HEK293T (cell line): ENCODE measurements around the gene CNGA3.

Source experiments
- CTCF ChIA-PET: fragments of 350-600 bp; formaldehyde crosslinking; extraction: SDS; loops from one replicate; lab custom pipeline; 2021; ENCODE audit warnings: antibody characterized with exemption, inconsistent platforms; lab: Yijun Ruan, JAX
- POLR2A ChIA-PET: fragments of 350-600 bp; formaldehyde crosslinking; extraction: SDS; loops from one replicate; lab custom pipeline; 2020; ENCODE audit warnings: antibody characterized with exemption, inconsistent platforms; lab: Yijun Ruan, JAX
- DNase-seq: peaks from one replicate; pipeline ENCODE4 v3.0.0; 2012; ENCODE audit warnings: mixed read lengths; ENCODE audit errors: extremely low spot score
- ARNT ChIP-seq: fragments of 450-650 bp; IDR thresholded peaks from 2 replicates; pipeline ENCODE4 v1.6.1; 2017; ENCODE audit warnings: mild to moderate bottlenecking
- BHLHE40 ChIP-seq: fragments of 450-650 bp; IDR thresholded peaks from 2 replicates; pipeline ENCODE4 v1.6.1; 2016; ENCODE audit warnings: mild to moderate bottlenecking, moderate library complexity, borderline replicate concordance
- CTBP1 ChIP-seq: fragments of 450-650 bp; IDR thresholded peaks from 2 replicates; pipeline ENCODE4 v1.6.1; 2016; ENCODE audit warnings: borderline replicate concordance
- ELF4 ChIP-seq: fragments of 450-650 bp; IDR thresholded peaks from 2 replicates; pipeline ENCODE4 v1.6.1; 2017; ENCODE audit warnings: antibody characterized with exemption
- FOXA1 ChIP-seq: fragments of 450-650 bp; IDR thresholded peaks from 2 replicates; pipeline ENCODE4 v1.6.1; 2016; ENCODE audit warnings: mild to moderate bottlenecking
- FOXK2 ChIP-seq: fragments of 450-650 bp; IDR thresholded peaks from 2 replicates; pipeline ENCODE4 v1.6.1; 2016; ENCODE audit warnings: mild to moderate bottlenecking
- FOXM1 ChIP-seq: fragments of 450-650 bp; IDR thresholded peaks from 2 replicates; pipeline ENCODE4 v1.6.1; 2017; ENCODE audit warnings: mild to moderate bottlenecking, borderline replicate concordance
- HDGF ChIP-seq: fragments of 450-650 bp; IDR thresholded peaks from 2 replicates; pipeline ENCODE4 v1.6.1; 2017; ENCODE audit warnings: antibody characterized with exemption, borderline replicate concordance
- L3MBTL2 ChIP-seq: fragments of 450-650 bp; conservative IDR thresholded peaks from 2 replicates; pipeline ENCODE4 v1.6.1; 2016; ENCODE audit warnings: mild to moderate bottlenecking
- LEF1 ChIP-seq: fragments of 450-650 bp; IDR thresholded peaks from 2 replicates; pipeline ENCODE4 v1.6.1; 2017; ENCODE audit warnings: mild to moderate bottlenecking, borderline replicate concordance
- NFRKB ChIP-seq: fragments of 450-650 bp; IDR thresholded peaks from 2 replicates; pipeline ENCODE4 v1.6.1; 2016; ENCODE audit warnings: mild to moderate bottlenecking, moderate library complexity
- SP1 ChIP-seq: fragments of 450-650 bp; IDR thresholded peaks from 2 replicates; pipeline ENCODE4 v1.6.1; 2017
- SUZ12 ChIP-seq: fragments of 450-650 bp; IDR thresholded peaks from 2 replicates; pipeline ENCODE4 v1.6.1; 2016; ENCODE audit warnings: mild to moderate bottlenecking
- TARDBP ChIP-seq: fragments of 450-650 bp; IDR thresholded peaks from 2 replicates; pipeline ENCODE4 v1.6.1; 2016
- ZNF384 ChIP-seq: fragments of 450-650 bp; IDR thresholded peaks from 2 replicates; pipeline ENCODE4 v1.6.1; 2016
- TF ChIP-seq, protein P1 (sequence below): fragments of 450-650 bp; IDR thresholded peaks from 2 replicates; pipeline ENCODE4 v1.6.1; 2016

CNGA3 gene

DNA sequence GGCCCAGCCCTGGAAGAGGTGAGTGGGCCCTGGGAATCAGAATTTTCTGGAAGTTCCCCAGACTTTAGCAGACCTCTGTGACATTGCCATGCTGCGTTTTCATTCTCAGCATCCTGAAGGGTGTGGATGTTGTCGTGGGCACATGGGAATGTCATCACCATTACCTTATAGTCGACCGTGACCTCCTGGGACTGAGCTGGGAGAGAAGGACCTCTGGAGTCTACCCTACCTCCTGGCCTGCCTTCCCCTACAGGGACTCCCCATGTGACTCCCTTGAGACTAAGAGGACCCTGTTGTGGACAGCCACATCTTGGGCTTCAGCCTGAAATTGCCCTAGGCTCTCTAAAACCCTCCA, 43.0 kb downstream of the CNGA3 start:
- CTCF ChIA-PET, result no interaction called here
- TF ChIP-seq SP1, result no peak
- TF ChIP-seq NFRKB, result no peak
- TF ChIP-seq, protein P1, sequence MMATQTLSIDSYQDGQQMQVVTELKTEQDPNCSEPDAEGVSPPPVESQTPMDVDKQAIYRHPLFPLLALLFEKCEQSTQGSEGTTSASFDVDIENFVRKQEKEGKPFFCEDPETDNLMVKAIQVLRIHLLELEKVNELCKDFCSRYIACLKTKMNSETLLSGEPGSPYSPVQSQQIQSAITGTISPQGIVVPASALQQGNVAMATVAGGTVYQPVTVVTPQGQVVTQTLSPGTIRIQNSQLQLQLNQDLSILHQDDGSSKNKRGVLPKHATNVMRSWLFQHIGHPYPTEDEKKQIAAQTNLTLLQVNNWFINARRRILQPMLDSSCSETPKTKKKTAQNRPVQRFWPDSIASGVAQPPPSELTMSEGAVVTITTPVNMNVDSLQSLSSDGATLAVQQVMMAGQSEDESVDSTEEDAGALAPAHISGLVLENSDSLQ, result no peak
- TF ChIP-seq FOXA1, result no peak
- no peak for TF ChIP-seq L3MBTL2
- TF ChIP-seq LEF1, result no peak
- TF ChIP-seq SUZ12, result no peak
- TF ChIP-seq ZNF384, result no peak
- TF ChIP-seq TARDBP, result no peak
- no peak for TF ChIP-seq HDGF
- POLR2A ChIA-PET, result no interaction called here
- DNase-seq, result no peak

DNA sequence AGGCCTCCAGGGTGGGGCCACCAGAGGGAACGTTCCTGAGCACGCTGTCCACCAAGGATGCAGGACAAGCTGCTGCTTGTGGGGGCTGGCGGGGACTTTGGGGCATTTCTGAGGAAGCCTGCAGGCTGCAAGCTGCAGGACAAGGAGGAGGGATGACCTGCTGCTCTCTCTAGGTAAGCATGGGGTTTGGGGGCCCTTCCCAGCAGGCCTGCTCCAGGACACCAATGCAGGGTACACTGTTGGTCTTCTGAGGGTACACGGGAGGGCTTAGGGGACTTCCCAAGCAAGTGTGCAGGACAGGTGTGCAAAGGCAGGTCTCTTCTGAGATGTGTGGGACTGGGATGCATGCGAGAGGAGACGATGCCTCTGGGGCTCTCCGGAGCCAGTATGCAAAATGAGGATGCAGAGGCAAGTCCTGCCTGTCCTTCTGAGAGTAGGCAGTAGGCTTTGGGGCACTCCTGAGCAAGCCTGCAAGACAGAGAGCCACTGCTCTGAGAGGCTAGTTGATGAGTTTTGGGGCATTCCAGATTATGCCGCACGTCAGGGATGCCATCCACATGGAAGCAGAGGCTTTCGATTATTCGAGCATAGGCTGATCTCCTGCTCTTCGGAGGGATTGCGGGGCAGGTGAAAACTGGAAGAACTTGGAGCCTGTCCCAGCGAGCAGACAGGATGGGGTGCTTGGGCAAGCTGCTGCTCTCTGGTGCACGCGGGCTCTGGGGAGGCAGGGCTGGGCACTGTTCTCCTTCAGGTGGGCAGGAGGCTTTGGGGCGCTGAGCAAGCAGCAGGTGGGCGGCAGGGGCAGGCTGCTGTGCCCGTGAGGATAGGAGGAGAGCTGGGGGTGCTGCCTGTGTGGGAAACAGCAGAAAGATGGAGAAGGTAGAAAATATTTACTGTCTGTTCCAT, 44.6 kb downstream of the CNGA3 start:
- CTCF ChIA-PET, result interaction anchor here (0.6 to 1.5 kb wide), 2 partner anchors 23 to 152 kb away, joined by 3 to 5 read pairs; no protein-coding TSS in a partner anchor
- TF ChIP-seq FOXM1, result no peak
- no peak for TF ChIP-seq SP1
- TF ChIP-seq FOXK2, result no peak
- TF ChIP-seq ELF4, result no peak
- TF ChIP-seq ARNT, result no peak
- TF ChIP-seq HDGF, result no peak
- no peak for TF ChIP-seq L3MBTL2
- no peak for TF ChIP-seq LEF1
- TF ChIP-seq BHLHE40, result no peak
- no peak for TF ChIP-seq TARDBP
- TF ChIP-seq, protein P1, result no peak
- TF ChIP-seq ZNF384, result no peak
- TF ChIP-seq CTBP1, result no peak
- no peak for TF ChIP-seq NFRKB
- DNase-seq, result no peak

DNA sequence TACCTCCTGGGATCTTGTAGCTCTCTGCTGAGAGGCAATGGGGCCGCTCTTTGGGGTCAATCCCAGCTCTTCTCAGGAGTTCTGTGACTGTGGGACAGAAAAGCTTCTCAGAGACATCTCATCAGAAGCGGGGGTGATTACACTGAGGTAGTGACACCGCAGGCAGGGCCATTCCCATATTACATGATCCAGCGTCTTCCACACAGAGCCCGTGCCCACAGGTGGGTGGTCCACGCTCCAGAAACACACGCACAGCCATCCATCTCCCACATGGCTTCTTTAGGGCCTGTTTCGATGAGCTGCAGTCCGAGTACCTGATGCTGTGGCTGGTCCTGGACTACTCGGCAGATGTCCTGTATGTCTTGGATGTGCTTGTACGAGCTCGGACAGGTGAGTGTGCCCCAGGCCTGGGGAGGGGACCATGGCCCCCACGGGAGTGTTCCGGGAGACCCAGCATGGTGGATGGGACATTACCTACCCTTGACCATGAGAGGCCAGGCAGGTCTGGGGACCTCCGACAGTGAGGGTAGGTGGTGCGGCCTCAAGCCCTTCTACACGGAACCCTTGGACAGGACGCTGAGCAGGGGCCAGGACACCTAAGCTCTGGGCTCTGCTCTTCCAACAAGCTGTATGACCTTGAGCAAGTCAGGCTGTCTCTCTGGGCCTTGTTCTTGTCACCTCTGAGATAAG, 45.5 kb downstream of the CNGA3 start:
- ChIA-PET POLR2A (no interaction called here), CTCF (interaction anchor here (0.6 to 1.5 kb wide), 3 partner anchors 22 to 651 kb away, joined by 3 to 5 read pairs (median 3); no protein-coding TSS in a partner anchor)
- DNase-seq, result no peak
- TF ChIP-seq, protein P1, result no peak
- TF ChIP-seq SP1 (no peak), FOXM1 (no peak), ZNF384 (no peak), ELF4 (no peak), CTBP1 (no peak), HDGF (no peak), ARNT (no peak), L3MBTL2 (no peak), LEF1 (no peak), TARDBP (no peak), SUZ12 (no peak), BHLHE40 (no peak), FOXA1 (no peak), NFRKB (no peak), FOXK2 (no peak)

More for the DNA sequence above, 44.6 kb downstream of the CNGA3 start:
- POLR2A ChIA-PET, result no interaction called here

DNA sequence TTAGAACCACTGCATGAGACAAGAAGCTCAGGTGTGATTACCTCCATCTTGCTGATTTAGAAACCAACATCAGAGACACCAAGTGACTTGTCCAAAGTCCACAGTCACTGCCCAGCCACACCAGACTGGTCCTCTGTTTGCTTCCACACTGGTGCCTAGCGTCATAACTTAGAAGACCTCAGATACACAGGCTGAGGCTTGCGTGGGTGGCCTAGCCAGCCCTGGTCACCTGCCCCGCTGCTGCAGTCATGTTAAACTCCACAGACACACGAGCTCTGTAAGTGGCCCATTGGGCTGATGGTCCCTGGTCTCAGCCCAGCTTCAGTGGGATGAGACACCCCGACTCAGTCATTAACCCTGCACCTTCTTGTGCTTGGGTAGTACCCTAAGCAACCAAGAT, 47.1 kb downstream of the CNGA3 start:
- ChIA-PET CTCF (no interaction called here), POLR2A (no interaction called here)
- no peak for DNase-seq
- TF ChIP-seq FOXA1 (no peak), ZNF384 (no peak), L3MBTL2 (no peak), SUZ12 (no peak), BHLHE40 (no peak), TARDBP (no peak), CTBP1 (no peak), NFRKB (no peak)
- TF ChIP-seq, protein P1, result no peak

DNA sequence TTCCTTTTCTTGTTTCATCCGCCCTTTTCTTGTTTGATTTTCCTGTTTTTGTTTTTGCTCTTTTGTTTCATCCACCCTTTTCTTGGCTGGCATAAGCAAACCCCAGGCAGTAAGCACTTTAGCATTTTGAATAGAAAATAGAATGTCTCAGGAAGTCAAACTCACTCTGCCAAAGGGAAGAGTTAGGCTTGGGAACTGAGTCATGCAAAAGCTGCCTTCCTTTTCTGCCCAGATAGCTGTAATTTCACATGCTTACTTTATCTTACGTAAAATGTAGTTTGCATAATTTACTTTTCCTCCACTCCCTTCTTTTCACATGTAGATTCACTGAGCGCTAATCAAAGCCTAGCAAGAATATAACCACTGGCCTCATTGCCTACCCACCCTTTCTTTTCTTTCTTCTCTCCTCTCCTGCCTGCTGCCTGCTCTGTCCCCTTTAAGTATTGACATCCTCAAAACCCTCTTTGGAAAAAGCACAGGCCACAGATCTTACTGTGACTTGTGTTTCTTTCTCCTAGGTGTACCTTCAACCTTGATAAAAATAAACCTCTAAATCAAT, 48.4 kb downstream of the CNGA3 start:
- ChIA-PET POLR2A (no interaction called here), CTCF (no interaction called here)
- TF ChIP-seq L3MBTL2 (no peak), CTBP1 (no peak), SUZ12 (no peak), NFRKB (no peak), ZNF384 (no peak), ARNT (no peak), FOXA1 (no peak), ELF4 (no peak), SP1 (no peak), HDGF (no peak), LEF1 (no peak), FOXK2 (no peak), FOXM1 (no peak)
- TF ChIP-seq, protein P1, result no peak
- no peak for DNase-seq
